Transverse colon (tissue), 3 donors: ENCODE data around the gene DOCK8.

ENCODE experiments used
- EP300 ChIP-seq: sonication (generic); formaldehyde crosslinking; IDR thresholded peaks from one replicate; pipeline ENCODE4 v1.6.1; 2017; ENCODE audit warnings: antibody characterized with exemption, low read depth
- POLR2A ChIP-seq: fragments of 450-650 bp; IDR thresholded peaks from one replicate; pipeline ENCODE4 v1.6.1; 2016; ENCODE audit warnings: antibody characterized with exemption, mild to moderate bottlenecking, moderate library complexity
- TF ChIP-seq, protein P1 (sequence below), 5 experiments: fragments of 200-600 bp in 3 of 5; fragments of 450-650 bp in 2 of 5; sonication (generic) in 3 of 5; IDR thresholded peaks; 1 replicate in 2 of 5; 2 replicates in 3 of 5; pipeline ENCODE4 v1.5.1; 2016 to 2017; ENCODE audit warnings: antibody characterized with exemption in 5 of 5, inconsistent platforms in 3 of 5, mild to moderate bottlenecking in 2 of 5, moderate library complexity in 1 of 5

DNA sequence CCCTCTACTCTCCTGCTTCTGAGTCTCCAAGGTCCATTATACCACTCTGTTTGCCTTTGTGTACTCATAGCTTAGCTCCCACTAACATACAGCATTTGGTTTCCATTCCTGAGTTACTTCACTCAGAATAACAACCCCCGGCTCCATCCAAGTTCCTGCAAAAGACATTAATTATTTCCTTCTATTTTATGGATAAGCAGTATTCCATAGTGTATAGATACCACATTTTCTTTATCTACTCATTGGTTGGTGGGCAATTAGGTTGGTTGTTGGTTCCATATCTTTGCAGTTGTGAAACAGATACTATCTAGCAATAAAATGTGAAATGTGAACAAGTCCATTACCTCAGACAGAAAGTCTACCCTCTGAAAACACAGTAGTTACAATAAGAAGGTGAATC, 110.3 kb downstream of the DOCK8 start:
- TF ChIP-seq, protein P1, sequence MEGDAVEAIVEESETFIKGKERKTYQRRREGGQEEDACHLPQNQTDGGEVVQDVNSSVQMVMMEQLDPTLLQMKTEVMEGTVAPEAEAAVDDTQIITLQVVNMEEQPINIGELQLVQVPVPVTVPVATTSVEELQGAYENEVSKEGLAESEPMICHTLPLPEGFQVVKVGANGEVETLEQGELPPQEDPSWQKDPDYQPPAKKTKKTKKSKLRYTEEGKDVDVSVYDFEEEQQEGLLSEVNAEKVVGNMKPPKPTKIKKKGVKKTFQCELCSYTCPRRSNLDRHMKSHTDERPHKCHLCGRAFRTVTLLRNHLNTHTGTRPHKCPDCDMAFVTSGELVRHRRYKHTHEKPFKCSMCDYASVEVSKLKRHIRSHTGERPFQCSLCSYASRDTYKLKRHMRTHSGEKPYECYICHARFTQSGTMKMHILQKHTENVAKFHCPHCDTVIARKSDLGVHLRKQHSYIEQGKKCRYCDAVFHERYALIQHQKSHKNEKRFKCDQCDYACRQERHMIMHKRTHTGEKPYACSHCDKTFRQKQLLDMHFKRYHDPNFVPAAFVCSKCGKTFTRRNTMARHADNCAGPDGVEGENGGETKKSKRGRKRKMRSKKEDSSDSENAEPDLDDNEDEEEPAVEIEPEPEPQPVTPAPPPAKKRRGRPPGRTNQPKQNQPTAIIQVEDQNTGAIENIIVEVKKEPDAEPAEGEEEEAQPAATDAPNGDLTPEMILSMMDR (IDR thresholded peaks at IDR 0.05): no peak
- no peak for TF ChIP-seq EP300
- no peak for TF ChIP-seq POLR2A
